Activated B cell treated with CpG ODN at 0.5 μM for 24 hours (primary cell): ENCODE measurements around the gene TTC8. TPM values are rescaled to one million over a fixed set of nuclear protein-coding genes. Genes with fewer than 3 reads are reported as not detected.

Source experiments
- ATAC-seq: fragments of 200-7000 bp; cut with Tn5 transposase; one replicate; pipeline ENCODE4 v1.10.0; 2021; ENCODE audit warnings: low read depth, mild to moderate bottlenecking, moderate library complexity
- CTCF ChIA-PET: fragments of 350-600 bp; sonication (Branson Sonifier 250); formaldehyde crosslinking; loops from one replicate; lab custom pipeline; 2021; ENCODE audit warnings: antibody characterized with exemption; lab: Charles Lee
- POLR2A ChIA-PET: fragments of 350-600 bp; sonication (Branson Sonifier 250); formaldehyde crosslinking; loops from one replicate; lab custom pipeline; 2021; ENCODE audit warnings: antibody characterized with exemption; lab: Charles Lee
- DNase-seq: peaks from one replicate; pipeline ENCODE4 v3.0.0; 2022
- H3K27ac Mint-ChIP-seq: one replicate; pipeline ENCODE4 v1.8.0; 2020; ENCODE audit warnings: mixed read lengths
- H3K27me3 Mint-ChIP-seq: one replicate; pipeline ENCODE4 v1.8.0; 2021; ENCODE audit warnings: mixed read lengths
- H3K36me3 Mint-ChIP-seq: one replicate; pipeline ENCODE4 v1.8.0; 2021; ENCODE audit warnings: low read depth, mixed read lengths
- H3K4me1 Mint-ChIP-seq: one replicate; pipeline ENCODE4 v1.8.0; 2021; ENCODE audit warnings: mixed read lengths
- H3K4me3 Mint-ChIP-seq: one replicate; pipeline ENCODE4 v1.8.0; 2020; ENCODE audit warnings: mild to moderate bottlenecking, mixed read lengths
- H3K9me3 Mint-ChIP-seq: one replicate; pipeline ENCODE4 v1.8.0; 2020; ENCODE audit warnings: mixed read lengths
- CTCF ChIP-seq: fragments of 200-600 bp; IDR thresholded peaks from one replicate; pipeline ENCODE4 v1.8.0; 2022; ENCODE audit warnings: antibody characterized with exemption, mild to moderate bottlenecking
- intact Hi-C: fragments of 100-400 bp; cut with micrococcal nuclease; formaldehyde crosslinking; loops from one replicate; pipeline ENCODE4 v1.15.1; 2024
- total RNA-seq: library from RNA; stranded (reverse); gene quantifications from 2 replicates; pipeline ENCODE4 v1.2.3, GENCODE V29; 2022

TTC8 gene
- total RNA-seq, 1 donor from 2014 or later: 4.8 TPM

GRCh38 chr14:88821888-88822287 lies 2.6 kb upstream of the TTC8 start:
- no peaks in the 10 kb centered on the region for H3K9me3 Mint-ChIP-seq
- H3K27me3 Mint-ChIP-seq: peaks cover 29% of the 10 kb centered on the region
- H3K4me1 Mint-ChIP-seq: peaks cover 16% of the 10 kb centered on the region
- no peak overlapping the region for H3K27ac Mint-ChIP-seq
- H3K4me3 Mint-ChIP-seq: no peak overlapping the region
- ATAC-seq: no peak
- POLR2A ChIA-PET: no interaction called here
- DNase-seq: no peak
- TF ChIP-seq CTCF: no peak
- CTCF ChIA-PET: no interaction called here
- H3K36me3 Mint-ChIP-seq: no peaks in the 10 kb centered on the region
- intact Hi-C loops: loop anchor here (5.0 to 10.0 kb wide), 3 partner anchors 483 to 1433 kb away; partner anchors contain the start of genes GPR65 and PSMC1

GRCh38 chr14:88823968-88824313 lies 510 bp upstream of the TTC8 start:
- Mint-ChIP-seq H3K4me1 (peaks cover 11% of the 10 kb centered on the region), H3K4me3 (peak overlapping the region; percentile 88), H3K27ac (peak overlapping the region; percentile 100), H3K36me3 (no peaks in the 10 kb centered on the region), H3K9me3 (no peaks in the 10 kb centered on the region), H3K27me3 (peaks cover 17% of the 10 kb centered on the region)
- ATAC-seq: no peak
- POLR2A ChIA-PET: interaction anchor here (0.7 to 1.5 kb wide), 3 partner anchors 31 to 1432 kb away, joined by 3 to 8 read pairs (median 4); partner anchors contain the start of genes EML5 and PSMC1
- no peak for DNase-seq
- TF ChIP-seq CTCF: no peak
- CTCF ChIA-PET: interaction anchor here (1.1 to 3.0 kb wide), 2 partner anchors 31 to 156 kb away, joined by 4 to 9 read pairs; partner anchors contain the start of gene EML5
- intact Hi-C loops: loop anchor here (1.0 to 10.0 kb wide), 9 partner anchors 32 to 1935 kb away; partner anchors contain the start of genes CALM1, EML5, GPR65 and PSMC1

DNA sequence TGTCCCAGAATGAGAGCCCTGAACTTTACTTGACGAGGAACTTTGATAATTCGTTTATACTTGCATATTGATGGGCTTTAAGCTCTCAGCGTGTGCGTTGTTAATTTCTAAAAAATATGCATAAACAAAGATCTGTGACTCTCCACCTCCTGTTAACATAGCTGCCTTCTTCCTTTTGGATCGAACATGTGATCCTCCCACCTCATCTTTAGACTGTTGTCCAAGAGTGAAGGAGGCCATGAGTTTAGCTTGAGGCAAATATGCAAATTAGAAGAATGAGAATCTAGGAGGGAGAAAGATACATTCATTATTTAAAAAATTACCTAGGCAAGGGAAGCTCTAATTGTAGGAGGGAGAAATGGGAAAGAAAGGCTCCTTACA lies 617 bp downstream of the TTC8 start:
- no peaks in the 10 kb centered on the region for H3K9me3 Mint-ChIP-seq

DNA sequence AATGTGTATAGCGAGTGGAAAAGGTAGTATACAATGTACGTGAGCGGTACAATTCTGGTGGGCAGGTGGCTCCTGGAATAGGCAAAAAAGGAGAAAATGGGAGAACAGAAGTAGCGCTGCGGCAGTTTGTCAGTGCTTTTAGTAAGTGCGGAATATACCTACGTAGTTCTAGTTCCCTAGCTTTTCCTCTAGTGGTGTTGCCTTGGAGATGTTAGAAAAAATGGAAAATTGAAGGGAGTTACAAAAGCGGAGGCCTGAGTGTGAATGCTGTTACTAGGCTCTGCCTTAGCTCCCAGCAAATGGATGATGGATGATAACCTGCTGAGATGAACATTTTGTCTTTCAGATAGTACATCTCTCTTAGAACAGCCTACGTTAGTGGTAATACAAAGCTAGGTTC lies 1.1 kb downstream of the TTC8 start:
- DNase-seq (no peak), ATAC-seq (no peak)
- no peaks in the 10 kb centered on the region for H3K36me3 Mint-ChIP-seq
- no peaks in the 10 kb centered on the region for H3K9me3 Mint-ChIP-seq
- ChIA-PET CTCF (interaction anchor here (3.0 kb wide), 1 partner anchor 158 kb away, joined by 9 read pairs; no protein-coding TSS in a partner anchor), POLR2A (interaction anchor here (1.0 kb wide), 1 partner anchor 1557 kb away, joined by 5 read pairs; no protein-coding TSS in a partner anchor)
- H3K27ac Mint-ChIP-seq: no peak overlapping the region
- H3K4me1 Mint-ChIP-seq: peaks cover 15% of the 10 kb centered on the region
- intact Hi-C loops: loop anchor here (2.0 to 10.0 kb wide), 5 partner anchors 263 to 1933 kb away; partner anchors contain the start of genes CALM1, PSMC1 and ZC3H14
- peaks cover 3% of the 10 kb centered on the region for H3K27me3 Mint-ChIP-seq
- TF ChIP-seq CTCF: no peak
- peak overlapping the region; percentile 88 for H3K4me3 Mint-ChIP-seq

More for the DNA sequence above, 617 bp downstream of the TTC8 start:
- peak overlapping the region; percentile 88 for H3K4me3 Mint-ChIP-seq
- no peak for TF ChIP-seq CTCF
- intact Hi-C loops: loop anchor here (2.0 to 10.0 kb wide), 5 partner anchors 262 to 1934 kb away; partner anchors contain the start of genes CALM1, PSMC1 and ZC3H14
- no peak for ATAC-seq
- peak overlapping the region; percentile 68 for H3K27ac Mint-ChIP-seq
- peaks cover 15% of the 10 kb centered on the region for H3K4me1 Mint-ChIP-seq
- POLR2A ChIA-PET: interaction anchor here (1.0 to 1.5 kb wide), 2 partner anchors 32 to 1558 kb away, joined by 5 to 8 read pairs; partner anchors contain the start of gene EML5
- H3K27me3 Mint-ChIP-seq: peaks cover 7% of the 10 kb centered on the region
- CTCF ChIA-PET: interaction anchor here (3.0 kb wide), 1 partner anchor 157 kb away, joined by 9 read pairs; no protein-coding TSS in a partner anchor
- H3K36me3 Mint-ChIP-seq: no peaks in the 10 kb centered on the region
- DNase-seq: no peak

DNA sequence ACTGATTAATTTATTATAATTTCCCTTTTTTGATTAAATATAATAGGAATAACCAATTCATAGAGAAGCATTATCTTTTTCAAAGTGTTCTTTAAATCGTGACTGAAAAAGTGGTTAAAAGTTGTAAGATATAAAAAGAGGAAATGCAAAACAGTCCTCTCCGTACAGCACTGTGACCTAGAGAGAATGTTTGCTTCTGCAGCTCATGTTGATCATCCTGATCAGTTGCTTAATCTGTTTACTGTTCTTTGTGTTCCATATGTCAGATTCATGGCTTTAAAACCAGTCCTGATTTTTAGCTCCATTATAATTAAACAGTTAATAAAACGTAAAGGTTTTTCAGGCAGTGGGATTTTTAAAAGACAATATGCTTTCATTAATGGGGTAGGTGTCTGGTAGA lies 4.7 kb downstream of the TTC8 start:
- H3K4me3 Mint-ChIP-seq: no peak overlapping the region
- H3K9me3 Mint-ChIP-seq: no peaks in the 10 kb centered on the region
- DNase-seq: no peak
- H3K27me3 Mint-ChIP-seq: no peaks in the 10 kb centered on the region
- no peak for ATAC-seq
- ChIA-PET CTCF (no interaction called here), POLR2A (no interaction called here)
- no peak for TF ChIP-seq CTCF
- H3K4me1 Mint-ChIP-seq: peaks cover 11% of the 10 kb centered on the region
- intact Hi-C loops: loop anchor here (10.0 kb wide), 2 partner anchors 476 to 1426 kb away; partner anchors contain the start of gene PSMC1
- no peak overlapping the region for H3K27ac Mint-ChIP-seq
- no peaks in the 10 kb centered on the region for H3K36me3 Mint-ChIP-seq
